ENCODE results near the gene EXOC6B. TPM values are rescaled to one million over a fixed set of nuclear protein-coding genes. Genes with fewer than 3 reads are reported as not detected.

Gene EXOC6B
- total RNA-seq, 1 donor from 2014 or later = 45.3 TPM

- DNase-seq = no peak
Observed at GRCh38 chr2:72271276-72271614, 554.6 kb downstream of the EXOC6B start.

GRCh38 chr2:72270556-72271275 lies 555.1 kb downstream of the EXOC6B start:
- DNase-seq = no peak

- no peak for DNase-seq
Observed at GRCh38 chr2:72263776-72264060, 562.1 kb downstream of the EXOC6B start.

GRCh38 chr2:72263043-72263775 lies 562.6 kb downstream of the EXOC6B start:
- no peak for DNase-seq

GRCh38 chr2:72261076-72261475 lies 564.8 kb downstream of the EXOC6B start:
- DNase-seq = no peak

- DNase-seq = no peak
Observed at GRCh38 chr2:72255540-72255939, 570.3 kb downstream of the EXOC6B start.

GRCh38 chr2:72254831-72255451 lies 570.9 kb downstream of the EXOC6B start:
- no peak for DNase-seq

GRCh38 chr2:72238311-72238710 lies 587.5 kb downstream of the EXOC6B start:
- DNase-seq = no peak

- DNase-seq = no peak
Observed at GRCh38 chr2:72237549-72237948, 588.3 kb downstream of the EXOC6B start.

GRCh38 chr2:72236445-72237067 lies 589.3 kb downstream of the EXOC6B start:
- DNase-seq = peak; percentile 38

- DNase-seq = no peak
Observed at GRCh38 chr2:72235497-72236415, 590.1 kb downstream of the EXOC6B start.

- DNase-seq = no peak
Observed at GRCh38 chr2:72233211-72233610, 592.6 kb downstream of the EXOC6B start.

- peak; percentile 74 for DNase-seq
Observed at GRCh38 chr2:72222829-72223564, 602.8 kb downstream of the EXOC6B start.

GRCh38 chr2:72220170-72220569 lies 605.7 kb downstream of the EXOC6B start:
- DNase-seq = no peak

GRCh38 chr2:72214429-72215143 lies 611.2 kb downstream of the EXOC6B start:
- no peak for DNase-seq

- DNase-seq = no peak
Observed at GRCh38 chr2:72212486-72212855, 613.4 kb downstream of the EXOC6B start.

GRCh38 chr2:72211777-72212485 lies 613.9 kb downstream of the EXOC6B start:
- no peak for DNase-seq

- DNase-seq = no peak
Observed at GRCh38 chr2:72211350-72211749, 614.5 kb downstream of the EXOC6B start.

GRCh38 chr2:72210470-72210869 lies 615.4 kb downstream of the EXOC6B start:
- no peak for DNase-seq

- DNase-seq = no peak
Observed at GRCh38 chr2:72208225-72208624, 617.6 kb downstream of the EXOC6B start.

All from skin of body (tissue), 2 donors.